ENCODE results near the gene CD55.
"Not testable (repeated sequence)": the region's sequence is repeated elsewhere in the genome, so short reads cannot be mapped to it uniquely, and the experiment has no call there.

The CD55 gene

GRCh38 chr1:207306023-207306422 is 15.5 kb upstream of the CD55 start:
- no peak for DNase-seq

GRCh38 chr1:207306603-207307002 is 14.9 kb upstream of the CD55 start:
- no peak for DNase-seq

GRCh38 chr1:207308451-207309190 is 12.9 kb upstream of the CD55 start:
- DNase-seq, result no peak

GRCh38 chr1:207309745-207310273 is 11.7 kb upstream of the CD55 start:
- no peak for DNase-seq

GRCh38 chr1:207311888-207312603 is 9.4 kb upstream of the CD55 start:
- no peak for DNase-seq

- DNase-seq, result no peak
Observed at GRCh38 chr1:207312604-207312920, 8.9 kb upstream of the CD55 start.

- no peak for DNase-seq
Observed at GRCh38 chr1:207313131-207313530, 8.3 kb upstream of the CD55 start.

- DNase-seq, result no peak
Observed at GRCh38 chr1:207314816-207315215, 6.7 kb upstream of the CD55 start.

- DNase-seq, result no peak
Observed at GRCh38 chr1:207315435-207315834, 6.0 kb upstream of the CD55 start.

- no peak for DNase-seq
Observed at GRCh38 chr1:207316141-207316540, 5.3 kb upstream of the CD55 start.

- DNase-seq, result no peak
Observed at GRCh38 chr1:207316622-207317391, 4.7 kb upstream of the CD55 start.

- DNase-seq, result no peak
Observed at GRCh38 chr1:207317561-207317960, 3.9 kb upstream of the CD55 start.

- no peak for DNase-seq
Observed at GRCh38 chr1:207318072-207318619, 3.3 kb upstream of the CD55 start.

- no peak for DNase-seq
Observed at GRCh38 chr1:207319199-207319598, 2.3 kb upstream of the CD55 start.

- not testable (repeated sequence) for DNase-seq
Observed at GRCh38 chr1:207320105-207320504, 1.4 kb upstream of the CD55 start.

GRCh38 chr1:207321790-207322645 is 540 bp downstream of the CD55 start:
- DNase-seq, result no peak

GRCh38 chr1:207323425-207324225 is 2.1 kb downstream of the CD55 start:
- no peak for DNase-seq

GRCh38 chr1:207328004-207328403 is 6.5 kb downstream of the CD55 start:
- DNase-seq, result no peak

GRCh38 chr1:207328908-207329440 is 7.5 kb downstream of the CD55 start:
- no peak for DNase-seq

- no peak for DNase-seq
Observed at GRCh38 chr1:207329469-207329868, 8.0 kb downstream of the CD55 start.

GRCh38 chr1:207330011-207330710 is 8.7 kb downstream of the CD55 start:
- DNase-seq, result no peak

Measured in NCI-H1436 (cell line).